Right lobe of liver (tissue), 6 donors: ENCODE measurements around the gene RDH5. TPM values are rescaled to one million over a fixed set of nuclear protein-coding genes. Genes with fewer than 3 reads are reported as not detected.

ENCODE experiments used
- ATAC-seq, 4 donors: fragments of 200-7000 bp; cut with Tn5 transposase; one replicate each; pipeline ENCODE4 v1.9.1; 2020; ENCODE audit warnings: mild to moderate bottlenecking in 4 of 4, moderate library complexity in 4 of 4
- DNase-seq, 3 donors: peaks; one replicate each; pipeline ENCODE4 v3.0.0-alpha.2; 2020
- H3K27ac ChIP-seq, 3 donors: fragments of 200-600 bp; one replicate each; pipeline ENCODE4 v1.8.0; 2022
- H3K27me3 ChIP-seq, 2 donors: fragments of 200-600 bp; one replicate each; pipeline ENCODE4 v1.8.0; 2022
- H3K36me3 ChIP-seq, 4 donors: fragments of 200-600 bp; sonication (generic) in 1 of 4; one replicate each; pipeline versions ENCODE4 v1.5.1 to v1.8.0; 2017 to 2022; ENCODE audit warnings: control low read depth in 1 of 4
- H3K4me1 ChIP-seq, 4 donors: fragments of 200-600 bp; sonication (generic) in 1 of 4; one replicate each; pipeline versions ENCODE4 v1.5.1 to v1.8.0; 2017 to 2022; ENCODE audit warnings: control low read depth in 1 of 4
- H3K4me3 ChIP-seq, 3 donors: fragments of 200-600 bp; one replicate each; pipeline ENCODE4 v1.8.0; 2022
- H3K9me3 ChIP-seq, 4 donors: fragments of 200-600 bp; sonication (generic) in 1 of 4; one replicate each; pipeline versions ENCODE4 v1.5.1 to v1.8.0; 2017 to 2022; ENCODE audit warnings: control low read depth in 1 of 4
- POLR2A ChIP-seq: fragments of 450-650 bp; IDR thresholded peaks from one replicate; pipeline ENCODE4 v1.6.1; 2017; ENCODE audit warnings: antibody characterized with exemption, mild to moderate bottlenecking
- WGBS: methylation state at CpG from one replicate; pipeline ENCODE4 v1.1.6; 2018; ENCODE audit warnings: low coverage, low lambda C conversion rate; ENCODE audit not compliant: insufficient coverage; ENCODE audit errors: missing lambda C conversion rate; 5-methylcytosine and 5-hydroxymethylcytosine counted together
- intact Hi-C, 2 donors: fragments of 100-400 bp; cut with DNase I; formaldehyde crosslinking; loops; one replicate each; pipeline versions ENCODE4 v1.11.2 to v1.14.1; 2022
- total RNA-seq, 6 experiments: library from RNA; depleted of rRNA in 2 of 6; stranded (reverse); fragments of >200 nt in 2 of 6; fragmentation: NEBNext Ultra II Directional in 3 of 6; extraction: Animal tissue kit (Norgen Biotek cat#: 25700) in 3 of 6; gene quantifications; one replicate each; pipeline versions ENCODE4 v1.1.0 to v1.2.4, GENCODE V29; 2016 to 2023
- TF ChIP-seq, protein P1 (sequence below), 4 donors: fragments of 200-600 bp in 3 of 4; fragments of 450-650 bp in 1 of 4; IDR thresholded peaks; one replicate each; pipeline versions ENCODE4 v1.5.1 to v1.8.0; 2016 to 2022; ENCODE audit warnings: antibody characterized with exemption in 4 of 4, mild to moderate bottlenecking in 2 of 4
- donor health status: DM: no; HTN: yes; CAD: no.
- donor health status: DM: no; HTN: no; CAD: no.
- donor health status: DM: no; HTN: no; CAD: no.
- donor health status: DM: no; HTN: yes; CAD: no.
- donor health status: DM: no; HTN: yes; CAD: no.

The RDH5 gene
- total RNA-seq, 6 experiments from 2014 or later, result 26.3 to 52.5 (median 43.0) TPM

DNA sequence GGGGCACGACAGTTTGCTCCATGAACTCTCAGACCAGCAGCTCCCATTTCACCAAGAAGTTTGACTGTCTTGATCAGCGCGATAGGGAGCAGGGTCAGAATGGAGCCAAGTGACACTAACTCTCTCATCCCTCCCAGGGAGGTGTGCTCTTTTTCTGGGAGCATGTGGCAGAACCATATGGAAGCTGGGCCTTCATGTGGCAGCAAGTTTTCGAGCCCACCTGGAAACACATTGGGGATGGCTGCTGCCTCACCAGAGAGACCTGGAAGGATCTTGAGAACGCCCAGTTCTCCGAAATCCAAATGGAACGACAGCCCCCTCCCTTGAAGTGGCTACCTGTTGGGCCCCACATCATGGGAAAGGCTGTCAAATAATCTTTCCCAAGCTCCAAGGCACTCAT, 36.5 kb upstream of the RDH5 start:
- peak in 1 of 3 donors; percentile 11 for DNase-seq
- 88% methylated on average over 2 of the region's 7 CpGs for WGBS
- Histone ChIP-seq H3K4me3 (peak overlapping the region in 1 of 3 donors; percentile 71), H3K36me3 (peaks cover 0 to 13% (median 0%) of the 10 kb centered on the region in 4 donors), H3K9me3 (no peaks in the 10 kb centered on the region), H3K27me3 (no peaks in the 10 kb centered on the region), H3K4me1 (peaks cover 0 to 7% (median 0%) of the 10 kb centered on the region in 4 donors), H3K27ac (no peak overlapping the region)
- no peak for ATAC-seq
- TF ChIP-seq, protein P1, sequence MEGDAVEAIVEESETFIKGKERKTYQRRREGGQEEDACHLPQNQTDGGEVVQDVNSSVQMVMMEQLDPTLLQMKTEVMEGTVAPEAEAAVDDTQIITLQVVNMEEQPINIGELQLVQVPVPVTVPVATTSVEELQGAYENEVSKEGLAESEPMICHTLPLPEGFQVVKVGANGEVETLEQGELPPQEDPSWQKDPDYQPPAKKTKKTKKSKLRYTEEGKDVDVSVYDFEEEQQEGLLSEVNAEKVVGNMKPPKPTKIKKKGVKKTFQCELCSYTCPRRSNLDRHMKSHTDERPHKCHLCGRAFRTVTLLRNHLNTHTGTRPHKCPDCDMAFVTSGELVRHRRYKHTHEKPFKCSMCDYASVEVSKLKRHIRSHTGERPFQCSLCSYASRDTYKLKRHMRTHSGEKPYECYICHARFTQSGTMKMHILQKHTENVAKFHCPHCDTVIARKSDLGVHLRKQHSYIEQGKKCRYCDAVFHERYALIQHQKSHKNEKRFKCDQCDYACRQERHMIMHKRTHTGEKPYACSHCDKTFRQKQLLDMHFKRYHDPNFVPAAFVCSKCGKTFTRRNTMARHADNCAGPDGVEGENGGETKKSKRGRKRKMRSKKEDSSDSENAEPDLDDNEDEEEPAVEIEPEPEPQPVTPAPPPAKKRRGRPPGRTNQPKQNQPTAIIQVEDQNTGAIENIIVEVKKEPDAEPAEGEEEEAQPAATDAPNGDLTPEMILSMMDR (IDR thresholded peaks at IDR 0.05), result no peak
- no peak for TF ChIP-seq POLR2A
- intact Hi-C loops, result loop anchor here in 1 of 2 donors (5.0 kb wide), 1 partner anchor 39 kb away; the partner anchor contains the start of gene RDH5

DNA sequence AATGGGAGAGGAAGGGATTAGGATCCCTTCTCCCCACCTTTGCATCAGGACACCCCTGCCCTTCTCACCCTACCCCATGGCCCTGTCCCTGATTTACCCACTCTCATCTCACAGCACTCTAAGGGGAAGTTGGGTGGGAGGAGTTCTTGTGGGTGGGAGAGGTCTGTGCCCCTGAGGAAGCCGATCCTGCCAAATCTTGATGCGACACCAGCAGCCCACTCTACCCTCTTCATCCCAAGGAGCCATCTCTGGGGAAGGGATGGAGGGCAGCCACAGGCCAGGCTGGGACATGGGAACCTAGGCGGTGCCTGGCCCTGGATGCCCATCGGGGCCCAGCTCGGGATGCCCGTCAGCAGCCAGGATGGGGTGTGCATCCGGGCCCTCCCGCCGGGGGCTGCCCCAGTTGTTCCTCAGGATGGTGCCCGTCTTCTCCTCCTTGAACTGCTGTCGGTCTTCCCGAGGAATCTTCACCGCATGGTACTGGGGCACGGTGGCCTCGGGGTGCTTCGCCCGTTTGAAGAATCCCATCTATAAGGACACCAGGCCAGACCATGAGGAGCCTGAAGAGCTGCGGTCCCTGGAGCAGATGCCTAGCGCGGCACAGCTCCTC, 35.3 kb upstream of the RDH5 start:
- Histone ChIP-seq H3K9me3 (no peaks in the 10 kb centered on the region), H3K4me1 (peaks cover 0 to 14% (median 0%) of the 10 kb centered on the region in 4 donors), H3K4me3 (no peak overlapping the region), H3K27ac (no peak overlapping the region), H3K36me3 (peaks cover 0 to 13% (median 0%) of the 10 kb centered on the region in 4 donors), H3K27me3 (no peaks in the 10 kb centered on the region)
- 80% methylated on average over 1 of the region's 20 CpGs for WGBS
- DNase-seq (peak in 1 of 3 donors; percentile 44), ATAC-seq (no peak)
- intact Hi-C loops, result loop anchor here in 1 of 2 donors (5.0 kb wide), 1 partner anchor 37 kb away; the partner anchor contains the start of gene RDH5
- TF ChIP-seq POLR2A, result no peak
- TF ChIP-seq, protein P1 (IDR thresholded peaks at IDR 0.05), result no peak

DNA sequence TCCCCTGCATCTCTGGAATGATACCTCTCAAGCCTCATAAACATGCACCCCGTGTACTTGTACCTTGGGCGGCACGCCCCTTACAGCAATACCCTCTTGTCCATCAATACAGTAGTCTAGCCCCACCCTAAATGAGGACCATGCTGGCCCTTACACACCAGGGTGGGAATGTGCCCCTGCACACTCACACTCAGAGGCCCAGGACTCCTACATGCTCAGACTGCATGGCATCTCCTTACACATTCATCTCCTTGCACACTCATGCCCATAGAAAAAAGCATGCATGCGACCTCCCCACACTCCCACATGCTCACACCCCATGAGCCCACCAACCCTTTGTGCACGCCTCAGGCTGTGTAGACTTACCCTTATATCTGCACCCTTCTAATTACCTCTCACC, 34.5 kb upstream of the RDH5 start:
- Histone ChIP-seq H3K9me3 (no peaks in the 10 kb centered on the region), H3K4me3 (no peak overlapping the region), H3K4me1 (peaks cover 0 to 14% (median 0%) of the 10 kb centered on the region in 4 donors), H3K27me3 (no peaks in the 10 kb centered on the region), H3K36me3 (peaks cover 0 to 13% (median 0%) of the 10 kb centered on the region in 4 donors), H3K27ac (no peak overlapping the region)
- intact Hi-C loops, result no loop called here
- DNase-seq (no peak), ATAC-seq (no peak)
- WGBS, result 90% methylated on average over 2 of the region's 5 CpGs
- TF ChIP-seq, protein P1 (IDR thresholded peaks at IDR 0.05), result no peak

DNA sequence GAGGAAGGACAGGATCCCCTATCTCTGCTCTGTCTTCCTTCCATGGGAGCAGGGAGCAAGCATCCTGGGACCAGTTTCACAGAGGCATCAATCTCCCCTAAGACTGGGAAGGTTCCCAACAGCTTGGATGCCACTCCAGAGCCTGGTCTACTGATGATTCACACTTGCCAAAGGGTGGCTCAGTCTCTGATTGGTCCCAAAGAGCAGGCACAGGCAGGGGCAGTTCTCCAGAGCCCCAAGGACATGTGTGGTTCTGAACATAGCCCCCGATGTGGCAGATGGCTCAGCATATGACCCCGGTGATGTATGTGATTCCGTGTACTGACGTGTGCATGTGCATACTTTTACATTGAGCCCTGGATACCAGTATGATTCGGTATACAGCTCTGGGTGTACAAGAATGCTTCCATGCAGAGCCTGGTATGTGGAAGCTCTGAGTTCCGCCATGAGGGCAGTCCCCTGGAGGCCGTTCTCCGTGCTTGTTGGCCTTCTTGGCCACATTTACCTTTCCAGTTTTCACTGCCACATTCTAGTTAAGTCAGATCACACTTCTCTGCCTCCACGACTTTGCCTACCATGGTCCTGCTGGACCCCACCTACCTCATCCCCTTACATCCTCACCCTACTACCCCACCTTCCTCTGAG, 33.7 kb upstream of the RDH5 start:
- DNase-seq (no peak), ATAC-seq (no peak)
- 78% methylated on average over 1 of the region's 9 CpGs for WGBS
- H3K27me3 ChIP-seq, result no peaks in the 10 kb centered on the region
- H3K4me3 ChIP-seq, result no peak overlapping the region
- H3K9me3 ChIP-seq, result no peaks in the 10 kb centered on the region
- H3K4me1 ChIP-seq, result peaks cover 0 to 14% (median 0%) of the 10 kb centered on the region in 4 donors
- TF ChIP-seq, protein P1 (IDR thresholded peaks at IDR 0.05), result no peak
- TF ChIP-seq POLR2A, result no peak
- intact Hi-C loops, result no loop called here
- peaks cover 0 to 13% (median 0%) of the 10 kb centered on the region in 4 donors for H3K36me3 ChIP-seq
- no peak overlapping the region for H3K27ac ChIP-seq
